CD4-positive, alpha-beta T cell treated with Interleukin-15 for 4 hours (primary cell): Measurements from ENCODE around the gene VWA5A.

Experiments used
- DNase-seq: peaks from one replicate; pipeline ENCODE4 v3.0.0-alpha.2; 2020; ENCODE audit warnings: low spot score

VWA5A gene, protein sequence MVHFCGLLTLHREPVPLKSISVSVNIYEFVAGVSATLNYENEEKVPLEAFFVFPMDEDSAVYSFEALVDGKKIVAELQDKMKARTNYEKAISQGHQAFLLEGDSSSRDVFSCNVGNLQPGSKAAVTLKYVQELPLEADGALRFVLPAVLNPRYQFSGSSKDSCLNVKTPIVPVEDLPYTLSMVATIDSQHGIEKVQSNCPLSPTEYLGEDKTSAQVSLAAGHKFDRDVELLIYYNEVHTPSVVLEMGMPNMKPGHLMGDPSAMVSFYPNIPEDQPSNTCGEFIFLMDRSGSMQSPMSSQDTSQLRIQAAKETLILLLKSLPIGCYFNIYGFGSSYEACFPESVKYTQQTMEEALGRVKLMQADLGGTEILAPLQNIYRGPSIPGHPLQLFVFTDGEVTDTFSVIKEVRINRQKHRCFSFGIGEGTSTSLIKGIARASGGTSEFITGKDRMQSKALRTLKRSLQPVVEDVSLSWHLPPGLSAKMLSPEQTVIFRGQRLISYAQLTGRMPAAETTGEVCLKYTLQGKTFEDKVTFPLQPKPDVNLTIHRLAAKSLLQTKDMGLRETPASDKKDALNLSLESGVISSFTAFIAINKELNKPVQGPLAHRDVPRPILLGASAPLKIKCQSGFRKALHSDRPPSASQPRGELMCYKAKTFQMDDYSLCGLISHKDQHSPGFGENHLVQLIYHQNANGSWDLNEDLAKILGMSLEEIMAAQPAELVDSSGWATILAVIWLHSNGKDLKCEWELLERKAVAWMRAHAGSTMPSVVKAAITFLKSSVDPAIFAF

DNA sequence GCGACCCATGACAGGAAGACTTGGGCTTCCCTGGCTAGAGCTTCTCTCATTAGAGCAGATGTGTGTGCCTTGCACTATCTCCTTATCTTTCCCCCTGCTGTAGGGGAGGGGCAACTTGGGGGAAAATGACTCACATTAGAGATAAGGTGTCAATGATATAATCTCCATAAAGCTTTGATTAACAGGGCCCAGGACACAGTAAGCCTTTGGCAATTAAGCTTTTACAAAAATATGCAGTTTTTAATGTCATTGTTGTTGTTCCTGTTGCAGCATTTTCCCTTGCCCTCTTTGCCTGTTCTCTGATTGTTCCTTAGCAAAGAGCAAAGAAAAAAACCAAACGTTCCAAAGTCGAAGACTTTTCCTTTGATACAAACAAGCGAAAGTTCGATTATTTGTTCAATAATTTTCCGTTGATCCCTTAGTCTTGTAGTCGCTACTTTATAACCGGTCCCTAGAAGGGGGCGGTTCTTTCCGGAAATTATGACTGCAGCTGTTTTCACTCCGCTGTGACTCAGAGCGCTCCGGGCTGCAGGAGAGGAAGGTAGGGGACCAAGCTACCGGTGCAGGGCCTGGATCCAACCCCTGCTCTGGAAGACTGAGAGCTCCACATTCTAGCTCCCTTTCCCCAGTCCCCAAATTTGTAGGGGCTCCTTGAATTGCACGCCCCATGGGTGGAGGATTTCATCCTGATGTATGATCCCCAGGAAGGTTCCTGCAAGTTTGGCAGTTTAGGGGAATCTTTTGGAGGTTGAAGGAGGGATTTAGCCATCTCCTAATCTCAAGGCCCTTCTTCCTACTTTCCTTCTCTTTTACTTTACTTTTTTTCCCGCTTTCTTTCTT, at the start of gene VWA5A:
Gene VWA5A, plus strand, starts transcription at position 509 of the 840 bp plus-strand sequence. CDS start 2,062 bp downstream, outside the sequence.
- DNase-seq = peak; percentile 75

DNA sequence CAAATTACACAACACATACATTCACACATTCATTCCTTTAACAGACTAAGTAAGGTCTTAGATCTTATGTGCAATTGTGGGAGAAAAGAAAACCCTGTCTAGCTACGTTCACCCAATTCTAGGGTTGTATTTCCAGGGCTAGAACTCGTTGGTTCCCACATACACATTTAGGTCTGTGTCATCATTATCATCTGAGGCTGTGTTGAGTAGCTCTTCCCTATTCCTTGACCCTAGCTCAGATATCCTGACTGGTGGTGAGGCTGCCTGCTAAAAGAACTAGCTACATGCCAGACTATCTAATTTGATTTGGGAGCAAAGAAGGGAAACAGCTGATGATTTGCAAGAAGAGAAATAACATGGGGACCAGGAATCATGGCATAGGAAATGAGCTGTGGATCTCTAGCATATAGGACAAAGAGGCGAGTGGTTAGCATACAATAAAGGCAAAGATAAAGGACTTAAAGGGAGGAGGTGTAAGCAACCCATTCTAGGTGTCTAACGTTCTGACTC, 46.6 kb upstream of the VWA5A start:
- DNase-seq = no peak

DNA sequence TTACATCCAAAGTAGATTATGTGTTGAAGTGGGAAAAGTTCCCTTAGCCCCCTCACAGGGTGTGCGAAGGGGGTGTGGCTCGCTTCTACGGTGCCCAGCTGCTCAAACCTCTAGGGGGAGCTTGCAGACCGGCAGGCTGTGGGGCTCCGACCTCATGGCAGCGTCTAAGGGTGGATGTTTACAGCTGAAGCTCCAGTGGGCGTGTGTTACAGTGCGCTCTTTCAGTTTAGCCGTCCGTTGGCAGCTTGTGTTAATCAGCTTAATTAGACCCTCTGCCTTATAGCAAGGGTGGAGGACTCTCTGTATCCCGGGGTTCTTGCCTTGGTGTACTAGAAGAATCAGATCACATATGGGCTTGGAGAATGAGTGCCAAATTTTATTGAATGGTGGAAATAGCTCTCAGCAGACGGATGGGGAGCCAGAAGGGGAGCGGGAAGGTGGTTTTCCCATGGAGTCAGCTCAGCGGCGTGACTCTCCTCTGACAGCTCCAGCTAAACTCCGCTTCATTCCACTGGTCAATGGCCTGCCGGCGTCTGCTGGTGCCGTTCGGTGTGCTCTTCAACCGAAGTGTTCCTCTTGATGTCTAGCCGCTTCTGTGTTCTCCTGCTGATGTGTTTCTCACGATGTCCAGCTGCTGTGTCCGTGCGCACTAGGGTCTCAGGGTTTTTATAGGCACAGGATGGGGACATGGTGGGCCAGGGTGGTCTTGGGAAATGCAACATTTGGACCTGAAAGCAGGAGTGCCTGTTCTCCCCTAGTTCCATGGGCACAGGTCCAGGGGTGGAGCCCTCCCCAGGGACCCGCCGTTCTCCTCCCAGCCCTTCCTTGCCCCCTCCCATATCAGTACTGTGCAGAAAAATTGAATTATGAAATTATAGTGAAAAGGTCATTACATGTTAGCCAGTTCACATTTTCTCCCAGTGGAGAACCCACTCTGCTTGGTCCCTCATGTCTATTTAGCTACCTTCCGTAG, 45.5 kb upstream of the VWA5A start:
- DNase-seq = peak; percentile 5

GRCh38 chr11:124070915-124071622, 44.2 kb upstream of the VWA5A start:
- peak; percentile 61 for DNase-seq

GRCh38 chr11:124071623-124071948, 43.7 kb upstream of the VWA5A start:
- DNase-seq = no peak

GRCh38 chr11:124072147-124072546, 43.1 kb upstream of the VWA5A start:
- no peak for DNase-seq

- DNase-seq = no peak
Observed at GRCh38 chr11:124074554-124074953, 40.7 kb upstream of the VWA5A start.

- DNase-seq = no peak
Observed at GRCh38 chr11:124075492-124075840, 39.8 kb upstream of the VWA5A start.

- DNase-seq = no peak
Observed at GRCh38 chr11:124075841-124076651, 39.2 kb upstream of the VWA5A start.

DNA sequence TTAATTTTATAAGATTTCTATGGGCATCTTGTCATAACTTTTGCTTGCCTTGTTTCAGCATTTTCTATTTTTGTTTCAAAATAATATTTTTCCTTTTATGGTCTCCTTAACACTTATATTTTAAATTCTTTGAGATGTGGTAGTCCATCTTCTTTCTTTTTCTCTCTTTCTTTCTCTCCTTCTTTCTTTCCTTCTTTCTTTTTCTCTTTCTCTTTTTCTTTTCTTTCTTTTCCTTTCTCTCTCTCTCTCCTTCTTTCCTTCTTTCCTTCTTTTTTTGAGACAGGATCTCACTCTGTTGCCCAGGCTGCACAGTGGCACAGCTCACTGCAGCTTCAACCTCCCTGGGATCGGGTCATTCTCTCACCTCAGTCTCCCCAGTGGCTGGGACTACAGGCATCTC, 38.0 kb upstream of the VWA5A start:
- no peak for DNase-seq

DNA sequence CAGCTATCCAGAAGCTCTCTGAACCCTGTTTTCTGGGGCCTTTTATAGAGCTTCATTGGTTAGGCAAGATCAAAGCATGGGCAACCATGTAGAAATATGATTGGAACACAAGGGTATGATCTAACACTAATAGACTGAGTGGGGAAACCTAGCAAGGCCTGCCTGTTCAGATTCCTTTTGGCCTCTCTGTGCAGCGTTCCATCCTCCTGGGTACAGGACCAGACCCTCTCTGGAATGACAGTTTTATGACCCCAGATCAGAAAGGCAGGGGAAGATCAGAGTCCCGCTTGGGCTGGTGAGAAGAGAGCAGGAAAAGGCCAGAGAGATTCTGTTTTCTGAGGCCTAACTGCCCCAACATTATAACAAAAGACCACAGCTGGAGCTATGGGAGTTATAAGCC, 36.7 kb upstream of the VWA5A start:
- DNase-seq = no peak

GRCh38 chr11:124079631-124080326, 35.5 kb upstream of the VWA5A start:
- no peak for DNase-seq

DNA sequence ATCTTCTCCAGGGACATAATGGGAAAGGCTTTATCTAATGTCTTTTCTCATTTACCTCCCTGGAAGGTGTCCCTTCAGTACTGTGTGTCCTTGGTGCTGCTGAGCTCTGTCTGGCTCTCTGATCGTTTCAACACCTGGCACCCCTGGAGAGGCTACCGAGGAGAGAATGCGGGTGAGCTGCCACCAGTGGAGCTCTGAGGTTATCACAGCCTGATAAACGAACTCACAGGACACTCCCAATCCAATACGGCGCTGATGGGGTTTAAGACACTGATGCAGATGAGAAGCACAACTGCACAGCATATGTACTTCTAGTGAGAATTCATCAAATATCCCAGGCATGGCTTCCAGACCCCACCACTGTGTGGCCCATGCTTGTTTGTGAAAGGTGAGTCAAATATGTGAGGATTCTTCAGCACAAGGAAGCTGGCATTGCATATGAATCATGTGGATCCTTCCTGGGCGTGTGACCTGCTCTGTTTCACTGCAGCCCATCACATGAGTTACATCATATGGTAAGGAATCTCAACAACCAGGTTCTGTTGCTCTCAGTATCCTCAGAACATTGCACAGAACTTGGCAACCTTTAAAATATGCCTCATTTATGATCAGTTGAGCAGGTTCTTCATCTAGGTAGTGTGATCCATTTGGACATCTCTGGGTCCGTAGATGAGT, 34.8 kb upstream of the VWA5A start:
- no peak for DNase-seq

- no peak for DNase-seq
Observed at GRCh38 chr11:124081483-124081882, 33.8 kb upstream of the VWA5A start.

DNA sequence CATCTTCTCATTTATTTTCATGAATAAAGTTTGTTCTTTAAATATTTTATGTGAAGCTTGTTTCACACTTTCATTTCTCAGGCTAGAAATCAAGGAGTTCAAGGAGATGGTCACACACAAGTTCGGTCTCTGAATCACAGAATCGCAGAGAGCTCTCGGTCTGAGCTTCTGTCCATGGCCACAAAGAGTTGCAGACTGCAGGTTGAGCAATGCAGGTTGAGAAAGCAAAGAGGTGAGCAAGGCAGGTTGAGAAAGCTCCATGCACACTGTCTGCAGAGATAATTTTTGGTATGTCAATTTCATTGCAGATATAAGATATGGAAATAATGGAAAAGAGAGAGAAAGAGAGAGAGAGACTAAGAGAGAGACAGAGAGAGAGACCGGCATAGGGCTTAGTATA, 32.9 kb upstream of the VWA5A start:
- DNase-seq = no peak

DNA sequence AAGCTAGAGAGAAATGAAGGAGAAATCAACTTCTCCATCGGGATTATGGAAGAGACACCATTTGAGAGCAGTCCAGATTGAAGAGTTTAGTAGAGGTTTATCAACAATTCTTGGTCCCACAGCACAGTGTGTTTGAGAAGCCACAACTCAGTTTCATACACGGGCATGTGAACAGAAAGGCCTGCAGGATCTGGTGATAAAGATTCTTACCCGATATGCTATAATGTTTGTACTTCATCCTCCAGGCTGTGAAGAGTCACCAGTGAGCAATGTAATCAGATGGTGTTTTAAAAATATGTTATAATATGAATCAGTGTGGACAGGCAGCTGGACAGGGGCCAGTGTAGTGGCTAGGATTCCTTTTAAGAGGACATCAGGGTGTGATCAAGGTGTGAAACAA, 29.7 kb upstream of the VWA5A start:
- no peak for DNase-seq

- DNase-seq = no peak
Observed at GRCh38 chr11:124085997-124086846, 29.0 kb upstream of the VWA5A start.

GRCh38 chr11:124090996-124091395, 24.3 kb upstream of the VWA5A start:
- DNase-seq = no peak
